Midbrain (tissue), 1 donor: ENCODE data around the gene ANGEL2.
"Not testable (repeated sequence)": the region's sequence is repeated elsewhere in the genome, so short reads cannot be mapped to it uniquely, and the experiment has no call there.

Experiments used
- DNase-seq: peaks from one replicate; lab custom pipeline; 2025; lab: John Stamatoyannopoulos, UW

The ANGEL2 gene

GRCh38 chr1:212975111-212975918 lies 40.4 kb downstream of the ANGEL2 start:
- no peak for DNase-seq

GRCh38 chr1:212974711-212975110 lies 41.0 kb downstream of the ANGEL2 start:
- DNase-seq = no peak

- no peak for DNase-seq
These were observed 41.8 kb downstream of the ANGEL2 start for GRCh38 chr1:212973899-212974298.

GRCh38 chr1:212973426-212973825 lies 42.2 kb downstream of the ANGEL2 start:
- DNase-seq = no peak

GRCh38 chr1:212971312-212971711 lies 44.4 kb downstream of the ANGEL2 start:
- no peak for DNase-seq

GRCh38 chr1:212970085-212970484 lies 45.6 kb downstream of the ANGEL2 start:
- no peak for DNase-seq

- DNase-seq = no peak
These were observed 47.3 kb downstream of the ANGEL2 start for GRCh38 chr1:212968368-212968863.

- DNase-seq = no peak
These were observed 47.9 kb downstream of the ANGEL2 start for GRCh38 chr1:212967801-212968200.

GRCh38 chr1:212966616-212967015 lies 49.1 kb downstream of the ANGEL2 start:
- no peak for DNase-seq

GRCh38 chr1:212964993-212965392 lies 50.7 kb downstream of the ANGEL2 start:
- DNase-seq = not testable (repeated sequence)

- DNase-seq = no peak
These were observed 51.6 kb downstream of the ANGEL2 start for GRCh38 chr1:212964102-212964501.

- no peak for DNase-seq
These were observed 53.2 kb downstream of the ANGEL2 start for GRCh38 chr1:212962509-212962908.

- no peak for DNase-seq
These were observed 54.7 kb downstream of the ANGEL2 start for GRCh38 chr1:212960932-212961331.

- DNase-seq = no peak
These were observed 56.1 kb downstream of the ANGEL2 start for GRCh38 chr1:212959266-212960220.

- no peak for DNase-seq
These were observed 57.5 kb downstream of the ANGEL2 start for GRCh38 chr1:212958175-212958574.

- DNase-seq = no peak
These were observed 58.1 kb downstream of the ANGEL2 start for GRCh38 chr1:212957546-212957945.

GRCh38 chr1:212955961-212956620 lies 59.6 kb downstream of the ANGEL2 start:
- DNase-seq = no peak

GRCh38 chr1:212955098-212955497 lies 60.6 kb downstream of the ANGEL2 start:
- DNase-seq = no peak

GRCh38 chr1:212954514-212954913 lies 61.2 kb downstream of the ANGEL2 start:
- DNase-seq = no peak

- no peak for DNase-seq
These were observed 62.3 kb downstream of the ANGEL2 start for GRCh38 chr1:212953321-212953720.

- no peak for DNase-seq
These were observed 63.1 kb downstream of the ANGEL2 start for GRCh38 chr1:212952641-212952976.

- no peak for DNase-seq
These were observed 63.6 kb downstream of the ANGEL2 start for GRCh38 chr1:212951947-212952640.
